Ascending aorta (tissue), 2 donors: ENCODE measurements around the gene TMEM200A. TPM values are rescaled to one million over a fixed set of nuclear protein-coding genes. Genes with fewer than 3 reads are reported as not detected.

Source experiments
- DNase-seq, 2 donors: peaks; one replicate each; pipeline ENCODE4 v3.0.0-alpha.2; 2019; ENCODE audit warnings: low spot score in 2 of 2
- H3K27ac ChIP-seq, 2 donors: fragments of 200-600 bp; sonication (generic); one replicate each; pipeline ENCODE4 v1.5.1; 2016 to 2017; ENCODE audit warnings: mild to moderate bottlenecking in 1 of 2
- H3K27me3 ChIP-seq: fragments of 200-600 bp; sonication (generic); one replicate; pipeline ENCODE4 v1.5.1; 2017
- H3K36me3 ChIP-seq, 2 donors: fragments of 200-600 bp; sonication (generic); one replicate each; pipeline ENCODE4 v1.5.1; 2016
- H3K4me1 ChIP-seq, 2 donors: fragments of 200-600 bp; sonication (generic); one replicate each; pipeline ENCODE4 v1.5.1; 2016 to 2017; ENCODE audit warnings: mild to moderate bottlenecking in 1 of 2
- H3K4me3 ChIP-seq, 2 donors: fragments of 200-600 bp; sonication (generic); one replicate each; pipeline ENCODE4 v1.5.1; 2016 to 2017; ENCODE audit warnings: mild to moderate bottlenecking in 1 of 2
- H3K9me3 ChIP-seq, 2 donors: fragments of 200-600 bp; sonication (generic); one replicate each; pipeline ENCODE4 v1.5.1; 2016
- CTCF ChIP-seq, 3 experiments: fragments of 200-600 bp in 2 of 3; fragments of 450-650 bp in 1 of 3; sonication (generic) in 2 of 3; IDR thresholded peaks; one replicate each; pipeline ENCODE4 v1.5.1; 2016 to 2019; ENCODE audit warnings: antibody characterized with exemption in 3 of 3, mild to moderate bottlenecking in 1 of 3, moderate library complexity in 1 of 3
- intact Hi-C: fragments of 100-400 bp; cut with DNase I; formaldehyde crosslinking; loops from one replicate; pipeline ENCODE4 v1.15.1; 2023
- total RNA-seq: library from RNA; depleted of rRNA; stranded (reverse); fragments of >200 nt; gene quantifications from one replicate; pipeline ENCODE4 v1.1.0, GENCODE V29; 2016

Gene TMEM200A
- total RNA-seq, 1 donor from 2014 or later = 3.6 TPM

GRCh38 chr6:130377915-130378314 is 12.1 kb downstream of the TMEM200A start:
- H3K27me3 ChIP-seq = no peaks in the 10 kb centered on the region

GRCh38 chr6:130379223-130379622 is 13.4 kb downstream of the TMEM200A start:
- no peaks in the 10 kb centered on the region for H3K36me3 ChIP-seq
- H3K4me1 ChIP-seq = no peaks in the 10 kb centered on the region
- H3K4me3 ChIP-seq = no peak overlapping the region
- no peak overlapping the region for H3K27ac ChIP-seq
- no peaks in the 10 kb centered on the region for H3K9me3 ChIP-seq
- no peak for DNase-seq
- intact Hi-C loops = no loop called here
- no peak for TF ChIP-seq CTCF (IDR thresholded peaks at IDR 0.05)
- no peaks in the 10 kb centered on the region for H3K27me3 ChIP-seq

More at GRCh38 chr6:130377915-130378314, 12.1 kb downstream of the TMEM200A start:
- no peaks in the 10 kb centered on the region for H3K9me3 ChIP-seq
- H3K36me3 ChIP-seq = no peaks in the 10 kb centered on the region
- DNase-seq = no peak
- TF ChIP-seq CTCF (IDR thresholded peaks at IDR 0.05) = no peak
- H3K27ac ChIP-seq = no peak overlapping the region
- H3K4me3 ChIP-seq = no peak overlapping the region
- intact Hi-C loops = no loop called here
- H3K4me1 ChIP-seq = no peaks in the 10 kb centered on the region

- TF ChIP-seq CTCF (IDR thresholded peaks at IDR 0.05) = no peak
- no peaks in the 10 kb centered on the region for H3K27me3 ChIP-seq
- no peak overlapping the region for H3K27ac ChIP-seq
- no peaks in the 10 kb centered on the region for H3K4me1 ChIP-seq
- no peak overlapping the region for H3K4me3 ChIP-seq
- DNase-seq = no peak
- intact Hi-C loops = no loop called here
- H3K9me3 ChIP-seq = no peaks in the 10 kb centered on the region
- H3K36me3 ChIP-seq = no peaks in the 10 kb centered on the region
Measured at GRCh38 chr6:130381012-130381411, 15.2 kb downstream of the TMEM200A start.

- no peaks in the 10 kb centered on the region for H3K36me3 ChIP-seq
- no peaks in the 10 kb centered on the region for H3K27me3 ChIP-seq
- H3K27ac ChIP-seq = no peak overlapping the region
- intact Hi-C loops = no loop called here
- no peaks in the 10 kb centered on the region for H3K9me3 ChIP-seq
- TF ChIP-seq CTCF (IDR thresholded peaks at IDR 0.05) = no peak
- no peaks in the 10 kb centered on the region for H3K4me1 ChIP-seq
- DNase-seq = no peak
- H3K4me3 ChIP-seq = no peak overlapping the region
Measured at GRCh38 chr6:130381459-130382380, 15.9 kb downstream of the TMEM200A start.

GRCh38 chr6:130382872-130383490 is 17.2 kb downstream of the TMEM200A start:
- intact Hi-C loops = no loop called here
- Histone ChIP-seq H3K9me3 (no peaks in the 10 kb centered on the region), H3K27me3 (no peaks in the 10 kb centered on the region), H3K36me3 (no peaks in the 10 kb centered on the region), H3K4me1 (no peaks in the 10 kb centered on the region), H3K27ac (no peak overlapping the region), H3K4me3 (no peak overlapping the region)
- TF ChIP-seq CTCF (IDR thresholded peaks at IDR 0.05) = no peak
- no peak for DNase-seq
